Measurements from ENCODE around the gene SPNS3.

GRCh38 chr17:4411201-4411600 lies 22.5 kb upstream of the SPNS3 start:
- TF ChIP-seq CTCF (IDR thresholded peaks at IDR 0.05 in 2 of 3, conservative IDR thresholded peaks at IDR 0.05 in 1 of 3; ENCODE audit: borderline replicate concordance in 1 of 3, insufficient read depth in 1 of 3, low read depth in 2 of 3, low read length in 2 of 3) (no peak), CEBPB (IDR thresholded peaks at IDR 0.05; ENCODE audit: low read depth) (no peak), ATF3 (IDR thresholded peaks at IDR 0.05) (no peak), POLR2AphosphoS5 (IDR thresholded peaks at IDR 0.05; ENCODE audit: low read depth, low read length) (no peak), POLR2A (IDR thresholded peaks at IDR 0.05; ENCODE audit: borderline replicate concordance, extremely low read depth, insufficient read depth, insufficient read length) (no peak), EZH2 (IDR thresholded peaks at IDR 0.05) (no peak), YY1 (IDR thresholded peaks at IDR 0.05; ENCODE audit: extremely low read depth, insufficient replicate concordance, low read depth, low read length) (no peak), CBX3 (IDR thresholded peaks at IDR 0.05; ENCODE audit: low read depth) (no peak), TCF7L2 (IDR thresholded peaks at IDR 0.05; ENCODE audit: borderline replicate concordance, extremely low read depth, insufficient read depth, insufficient read length) (no peak), SIN3A (IDR thresholded peaks at IDR 0.05; ENCODE audit: low read depth) (no peak), SP1 (IDR thresholded peaks at IDR 0.05; ENCODE audit: low read depth) (no peak), ELF1 (IDR thresholded peaks at IDR 0.05; ENCODE audit: borderline replicate concordance, low read depth) (no peak)
- TF ChIP-seq, protein P1, sequence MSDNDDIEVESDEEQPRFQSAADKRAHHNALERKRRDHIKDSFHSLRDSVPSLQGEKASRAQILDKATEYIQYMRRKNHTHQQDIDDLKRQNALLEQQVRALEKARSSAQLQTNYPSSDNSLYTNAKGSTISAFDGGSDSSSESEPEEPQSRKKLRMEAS (IDR thresholded peaks at IDR 0.05): no peak
- TF ChIP-seq, protein P2, sequence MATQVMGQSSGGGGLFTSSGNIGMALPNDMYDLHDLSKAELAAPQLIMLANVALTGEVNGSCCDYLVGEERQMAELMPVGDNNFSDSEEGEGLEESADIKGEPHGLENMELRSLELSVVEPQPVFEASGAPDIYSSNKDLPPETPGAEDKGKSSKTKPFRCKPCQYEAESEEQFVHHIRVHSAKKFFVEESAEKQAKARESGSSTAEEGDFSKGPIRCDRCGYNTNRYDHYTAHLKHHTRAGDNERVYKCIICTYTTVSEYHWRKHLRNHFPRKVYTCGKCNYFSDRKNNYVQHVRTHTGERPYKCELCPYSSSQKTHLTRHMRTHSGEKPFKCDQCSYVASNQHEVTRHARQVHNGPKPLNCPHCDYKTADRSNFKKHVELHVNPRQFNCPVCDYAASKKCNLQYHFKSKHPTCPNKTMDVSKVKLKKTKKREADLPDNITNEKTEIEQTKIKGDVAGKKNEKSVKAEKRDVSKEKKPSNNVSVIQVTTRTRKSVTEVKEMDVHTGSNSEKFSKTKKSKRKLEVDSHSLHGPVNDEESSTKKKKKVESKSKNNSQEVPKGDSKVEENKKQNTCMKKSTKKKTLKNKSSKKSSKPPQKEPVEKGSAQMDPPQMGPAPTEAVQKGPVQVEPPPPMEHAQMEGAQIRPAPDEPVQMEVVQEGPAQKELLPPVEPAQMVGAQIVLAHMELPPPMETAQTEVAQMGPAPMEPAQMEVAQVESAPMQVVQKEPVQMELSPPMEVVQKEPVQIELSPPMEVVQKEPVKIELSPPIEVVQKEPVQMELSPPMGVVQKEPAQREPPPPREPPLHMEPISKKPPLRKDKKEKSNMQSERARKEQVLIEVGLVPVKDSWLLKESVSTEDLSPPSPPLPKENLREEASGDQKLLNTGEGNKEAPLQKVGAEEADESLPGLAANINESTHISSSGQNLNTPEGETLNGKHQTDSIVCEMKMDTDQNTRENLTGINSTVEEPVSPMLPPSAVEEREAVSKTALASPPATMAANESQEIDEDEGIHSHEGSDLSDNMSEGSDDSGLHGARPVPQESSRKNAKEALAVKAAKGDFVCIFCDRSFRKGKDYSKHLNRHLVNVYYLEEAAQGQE (IDR thresholded peaks at IDR 0.05; ENCODE audit: low read depth): no peak

Data from HCT116 (cell line).